HEK293 (cell line): ENCODE results near the gene OR5B3.

Experiments used
- CTCF ChIA-PET: fragments of 350-600 bp; formaldehyde crosslinking; extraction: SDS; loops from one replicate; lab custom pipeline; 2021; ENCODE audit warnings: antibody characterized with exemption; lab: Yijun Ruan, JAX
- POLR2A ChIA-PET: fragments of 300-600 bp; formaldehyde crosslinking; extraction: SDS; loops from one replicate; lab custom pipeline; 2020; ENCODE audit warnings: antibody characterized with exemption, inconsistent platforms; lab: Yijun Ruan, JAX
- H3K27ac ChIP-seq: fragments of 200-500 bp; sonication (Bioruptor generic); 2 replicates; pipeline ENCODE4 v1.5.1; 2014; ENCODE audit warnings: low read depth, low read length, control low read depth, inconsistent platforms; ENCODE audit errors: extremely low read depth
- H3K36me3 ChIP-seq, 2 experiments: fragments of 200-500 bp in 1 of 2; sonication (Bioruptor generic) in 1 of 2; 1 replicate in 1 of 2; 2 replicates in 1 of 2; pipeline ENCODE4 v1.5.1; 2014 to 2017; ENCODE audit warnings: inconsistent platforms in 2 of 2, low read length in 2 of 2; ENCODE audit not compliant: control insufficient read depth in 2 of 2, insufficient read depth in 1 of 2
- H3K4me1 ChIP-seq: fragments of 200-500 bp; sonication (Bioruptor generic); 2 replicates; pipeline ENCODE4 v1.5.1; 2014; ENCODE audit warnings: mild to moderate bottlenecking, low read length, inconsistent platforms; ENCODE audit not compliant: control insufficient read depth, insufficient read depth
- H3K4me3 ChIP-seq: 2 replicates; pipeline ENCODE4 v1.5.1; 2011; ENCODE audit warnings: low read depth, mild to moderate bottlenecking, control low read depth, low read length, moderate library complexity
- H3K9me3 ChIP-seq: fragments of 200-500 bp; sonication (Bioruptor generic); 2 replicates; pipeline ENCODE4 v1.5.1; 2014; ENCODE audit warnings: low read depth, low read length, inconsistent platforms; ENCODE audit not compliant: control insufficient read depth, insufficient read depth
- HOXA7 ChIP-seq: sonication (generic); formaldehyde crosslinking; IDR thresholded peaks from 2 replicates; pipeline ENCODE4 v1.8.1; 2022; ENCODE audit warnings: missing genetic modification reagents, borderline replicate concordance
- HOXD13 ChIP-seq: sonication (generic); formaldehyde crosslinking; IDR thresholded peaks from 2 replicates; pipeline ENCODE4 v1.8.0; 2022; ENCODE audit warnings: missing genetic modification reagents, borderline replicate concordance
- KLF10 ChIP-seq: fragments of 450-650 bp; IDR thresholded peaks from 2 replicates; pipeline ENCODE4 v1.5.1; 2018; ENCODE audit warnings: missing biosample characterization, mild to moderate bottlenecking, missing genetic modification characterization
- KLF7 ChIP-seq: fragments of 450-650 bp; formaldehyde crosslinking; IDR thresholded peaks from 2 replicates; pipeline ENCODE4 v1.5.1; 2016; ENCODE audit warnings: missing biosample characterization, missing genetic modification characterization, borderline replicate concordance
- PRDM1 ChIP-seq: fragments of 450-650 bp; formaldehyde crosslinking; IDR thresholded peaks from 2 replicates; pipeline ENCODE4; 2016; ENCODE audit warnings: missing biosample characterization, missing genetic modification characterization
- PRDM4 ChIP-seq: fragments of 450-650 bp; formaldehyde crosslinking; IDR thresholded peaks from 2 replicates; pipeline ENCODE4 v1.5.1; 2017; ENCODE audit warnings: missing biosample characterization, missing genetic modification characterization
- SCRT2 ChIP-seq: fragments of 450-650 bp; formaldehyde crosslinking; IDR thresholded peaks from 2 replicates; pipeline ENCODE4 v1.5.1; 2016; ENCODE audit warnings: missing biosample characterization, missing genetic modification characterization
- TCF7L2 ChIP-seq: IDR thresholded peaks from 2 replicates; pipeline ENCODE4 v1.6.1; 2011; ENCODE audit warnings: low read depth, mild to moderate bottlenecking, inconsistent platforms, low read length, moderate library complexity, borderline replicate concordance
- ZBTB17 ChIP-seq: fragments of 450-650 bp; formaldehyde crosslinking; IDR thresholded peaks from 2 replicates; pipeline ENCODE4 v1.5.1; 2016; ENCODE audit warnings: missing biosample characterization, missing genetic modification characterization
- ZBTB6 ChIP-seq: fragments of 450-650 bp; formaldehyde crosslinking; IDR thresholded peaks from 2 replicates; pipeline ENCODE4 v1.5.1; 2017; ENCODE audit warnings: missing biosample characterization, missing genetic modification characterization
- ZNF114 ChIP-seq: fragments of 450-650 bp; formaldehyde crosslinking; IDR thresholded peaks from 2 replicates; pipeline ENCODE4 v1.5.0; 2017; ENCODE audit warnings: missing biosample characterization, missing genetic modification characterization
- ZNF155 ChIP-seq: fragments of 450-650 bp; formaldehyde crosslinking; IDR thresholded peaks from 2 replicates; pipeline ENCODE4 v1.5.1; 2016; ENCODE audit warnings: missing biosample characterization, missing genetic modification characterization
- ZNF19 ChIP-seq: fragments of 450-650 bp; formaldehyde crosslinking; IDR thresholded peaks from 2 replicates; pipeline ENCODE4; 2016; ENCODE audit warnings: missing biosample characterization, missing genetic modification characterization, low read depth
- ZNF223 ChIP-seq: fragments of 450-650 bp; formaldehyde crosslinking; IDR thresholded peaks from 2 replicates; pipeline ENCODE4 v1.5.1; 2016; ENCODE audit warnings: missing biosample characterization, missing genetic modification characterization
- ZNF239 ChIP-seq: fragments of 450-650 bp; formaldehyde crosslinking; IDR thresholded peaks from 2 replicates; pipeline ENCODE4 v1.5.1; 2016; ENCODE audit warnings: missing biosample characterization, missing genetic modification characterization
- ZNF248 ChIP-seq: fragments of 450-650 bp; formaldehyde crosslinking; IDR thresholded peaks from 2 replicates; pipeline ENCODE4 v1.5.1; 2017; ENCODE audit warnings: missing biosample characterization, missing genetic modification characterization
- ZNF449 ChIP-seq: fragments of 450-650 bp; formaldehyde crosslinking; IDR thresholded peaks from 2 replicates; pipeline ENCODE4 v1.5.1; 2017; ENCODE audit warnings: missing biosample characterization, mild to moderate bottlenecking, missing genetic modification characterization, moderate library complexity
- ZNF473 ChIP-seq: fragments of 450-650 bp; formaldehyde crosslinking; IDR thresholded peaks from 2 replicates; pipeline ENCODE4 v1.5.1; 2017; ENCODE audit warnings: missing biosample characterization, missing genetic modification characterization
- ZNF488 ChIP-seq: fragments of 450-650 bp; formaldehyde crosslinking; IDR thresholded peaks from 2 replicates; pipeline ENCODE4 v1.5.1; 2016; ENCODE audit warnings: missing biosample characterization, missing genetic modification characterization
- ZNF585B ChIP-seq: fragments of 450-650 bp; formaldehyde crosslinking; IDR thresholded peaks from 2 replicates; pipeline ENCODE4 v1.5.1; 2016; ENCODE audit warnings: missing biosample characterization, missing genetic modification characterization
- ZNF654 ChIP-seq: fragments of 450-650 bp; formaldehyde crosslinking; IDR thresholded peaks from 2 replicates; pipeline ENCODE4 v1.5.1; 2016; ENCODE audit warnings: low read depth, missing biosample characterization, missing genetic modification characterization
- ZNF664 ChIP-seq: fragments of 450-650 bp; formaldehyde crosslinking; IDR thresholded peaks from 2 replicates; pipeline ENCODE4 v1.5.1; 2016; ENCODE audit warnings: missing biosample characterization, missing genetic modification characterization
- ZNF747 ChIP-seq: fragments of 450-650 bp; formaldehyde crosslinking; IDR thresholded peaks from 2 replicates; pipeline ENCODE4 v1.5.1; 2016; ENCODE audit warnings: missing biosample characterization, missing genetic modification characterization
- ZSCAN23 ChIP-seq: fragments of 450-650 bp; formaldehyde crosslinking; IDR thresholded peaks from 2 replicates; pipeline ENCODE4 v1.5.1; 2016; ENCODE audit warnings: missing biosample characterization, missing genetic modification characterization

The OR5B3 gene

GRCh38 chr11:58442136-58442535 is 35.5 kb upstream of the OR5B3 start, which contains the start of gene OR5B12 (continued):
- TF ChIP-seq ZNF585B (tag by site-specific recombination), result no peak
- no peak for TF ChIP-seq HOXD13 (CRISPR knock-in tag)
- TF ChIP-seq HOXA7 (CRISPR knock-in tag), result no peak
- TF ChIP-seq ZNF654 (tag by site-specific recombination), result no peak
- TF ChIP-seq SCRT2 (tag by site-specific recombination), result no peak
- no peak for TF ChIP-seq TCF7L2
- no peak for TF ChIP-seq ZNF488 (tag by site-specific recombination)
- no peak for TF ChIP-seq PRDM1 (tag by site-specific recombination)
- no peak for TF ChIP-seq ZSCAN23

GRCh38 chr11:58438486-58438885 is 31.8 kb upstream of the OR5B3 start:
- CTCF ChIA-PET, result interaction anchor here (0.6 kb wide), 1 partner anchor 1068 kb away, joined by 6 read pairs; no protein-coding TSS in a partner anchor
- POLR2A ChIA-PET, result no interaction called here
- no peak for TF ChIP-seq ZNF664 (tag by site-specific recombination)
- TF ChIP-seq KLF10 (tag by site-specific recombination), result no peak
- no peak for TF ChIP-seq ZNF19
- no peak for TF ChIP-seq ZNF473 (tag by site-specific recombination)
- TF ChIP-seq ZNF223 (tag by site-specific recombination), result no peak
- TF ChIP-seq ZNF747 (tag by site-specific recombination), result no peak
- no peak for TF ChIP-seq ZNF248 (tag by site-specific recombination)
- no peak for TF ChIP-seq ZNF114 (tag by site-specific recombination)
- TF ChIP-seq ZNF449 (tag by site-specific recombination), result no peak
- no peak for TF ChIP-seq ZSCAN23
- TF ChIP-seq ZNF155, result no peak
- Histone ChIP-seq H3K9me3 (no peaks in the 10 kb centered on the region), H3K36me3 (no peaks in the 10 kb centered on the region), H3K27ac (no peak overlapping the region), H3K4me3 (no peak overlapping the region), H3K4me1 (no peaks in the 10 kb centered on the region)

GRCh38 chr11:58434217-58434616 is 27.5 kb upstream of the OR5B3 start:
- H3K36me3 ChIP-seq, result no peaks in the 10 kb centered on the region
- TF ChIP-seq KLF7 (tag by site-specific recombination) (no peak), ZNF239 (tag by site-specific recombination) (no peak), PRDM4 (tag by site-specific recombination) (no peak), ZBTB17 (tag by site-specific recombination) (no peak), ZBTB6 (tag by site-specific recombination) (no peak)
- CTCF ChIA-PET, result no interaction called here
- H3K4me3 ChIP-seq, result no peak overlapping the region
- H3K9me3 ChIP-seq, result no peaks in the 10 kb centered on the region
- POLR2A ChIA-PET, result no interaction called here
- H3K27ac ChIP-seq, result no peak overlapping the region
- H3K4me1 ChIP-seq, result no peaks in the 10 kb centered on the region
